Measurements from ENCODE around the gene TSPAN5.
"Not testable (repeated sequence)": the region's sequence is repeated elsewhere in the genome, so short reads cannot be mapped to it uniquely, and the experiment has no call there.

The TSPAN5 gene

GRCh38 chr4:98468709-98469108 lies 189.7 kb downstream of the TSPAN5 start:
- no peak for DNase-seq (ENCODE audit: low read depth in 2 of 2, low spot score in 1 of 2)

GRCh38 chr4:98467627-98468072 lies 190.8 kb downstream of the TSPAN5 start:
- peak; percentile 33 to 35 for DNase-seq (ENCODE audit: low read depth in 2 of 2, low spot score in 1 of 2)

- DNase-seq (ENCODE audit: low read depth in 2 of 2, low spot score in 1 of 2) = no peak
Measured at GRCh38 chr4:98466868-98467599, 191.4 kb downstream of the TSPAN5 start.

GRCh38 chr4:98462487-98462886 lies 195.9 kb downstream of the TSPAN5 start:
- DNase-seq (ENCODE audit: low read depth in 2 of 2, low spot score in 1 of 2) = no peak

- DNase-seq (ENCODE audit: low read depth in 2 of 2, low spot score in 1 of 2) = not testable (repeated sequence)
Measured at GRCh38 chr4:98461121-98461865, 197.1 kb downstream of the TSPAN5 start.

GRCh38 chr4:98457422-98457821 lies 201.0 kb downstream of the TSPAN5 start:
- DNase-seq (ENCODE audit: low read depth in 2 of 2, low spot score in 1 of 2) = not testable (repeated sequence)

- no peak for DNase-seq (ENCODE audit: low read depth in 2 of 2, low spot score in 1 of 2)
Measured at GRCh38 chr4:98452091-98452490, 206.3 kb downstream of the TSPAN5 start.

- DNase-seq (ENCODE audit: low read depth in 2 of 2, low spot score in 1 of 2) = no peak
Measured at GRCh38 chr4:98448908-98449307, 209.5 kb downstream of the TSPAN5 start.

- no peak for DNase-seq (ENCODE audit: low read depth in 2 of 2, low spot score in 1 of 2)
Measured at GRCh38 chr4:98447648-98448047, 210.8 kb downstream of the TSPAN5 start.

GRCh38 chr4:98446499-98447375 lies 211.7 kb downstream of the TSPAN5 start:
- peak; percentile 27 to 44 for DNase-seq (ENCODE audit: low read depth in 2 of 2, low spot score in 1 of 2)

- DNase-seq (ENCODE audit: low read depth in 2 of 2, low spot score in 1 of 2) = no peak
Measured at GRCh38 chr4:98444371-98444770, 214.0 kb downstream of the TSPAN5 start.

GRCh38 chr4:98434816-98435215 lies 223.6 kb downstream of the TSPAN5 start:
- no peak for DNase-seq (ENCODE audit: low read depth in 2 of 2, low spot score in 1 of 2)

- no peak for DNase-seq (ENCODE audit: low read depth in 2 of 2, low spot score in 1 of 2)
Measured at GRCh38 chr4:98433691-98434090, 224.7 kb downstream of the TSPAN5 start.

GRCh38 chr4:98430708-98431403 lies 227.6 kb downstream of the TSPAN5 start:
- DNase-seq (ENCODE audit: low read depth in 2 of 2, low spot score in 1 of 2) = no peak

- no peak for DNase-seq (ENCODE audit: low read depth in 2 of 2, low spot score in 1 of 2)
Measured at GRCh38 chr4:98423009-98423408, 235.4 kb downstream of the TSPAN5 start.

- DNase-seq (ENCODE audit: low read depth in 2 of 2, low spot score in 1 of 2) = no peak
Measured at GRCh38 chr4:98421111-98421510, 237.3 kb downstream of the TSPAN5 start.
